ENCODE data around the gene CFAP74.
"Not testable (repeated sequence)": the region's sequence is repeated elsewhere in the genome, so short reads cannot be mapped to it uniquely, and the experiment has no call there.

Gene CFAP74

DNA sequence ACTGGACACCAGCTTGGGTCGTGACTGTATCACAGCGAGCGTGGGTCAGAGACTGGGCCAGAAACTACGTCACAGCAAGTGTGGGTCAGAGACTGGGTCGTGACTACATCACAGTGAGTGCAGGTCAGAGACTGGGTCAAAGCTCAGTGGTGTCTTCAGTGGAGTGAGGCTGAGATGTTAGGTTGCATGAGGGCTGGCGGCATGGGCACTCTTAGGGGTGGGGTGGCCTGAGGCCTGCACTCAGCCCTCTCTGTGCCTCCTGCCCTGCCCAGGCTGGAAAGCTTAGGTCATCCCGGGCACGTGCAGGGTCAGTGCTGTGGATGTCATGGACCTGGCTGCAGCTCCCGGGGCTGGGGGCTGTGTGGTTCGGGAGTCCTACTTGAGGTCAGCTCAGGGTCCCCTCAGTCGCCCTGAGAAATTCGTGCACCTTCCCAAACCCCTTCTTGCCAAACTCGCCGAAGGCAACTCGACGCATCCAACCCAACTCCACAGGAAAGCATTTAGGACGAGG is 19.0 kb downstream of the CFAP74 start:
- Histone ChIP-seq H3K9me3 (ENCODE audit: severe bottlenecking) (no peaks in the 10 kb centered on the region), H3K4me3 (ENCODE audit: low read depth, low read length) (no peak overlapping the region), H3K36me3 (no peaks in the 10 kb centered on the region), H3K27me3 (ENCODE audit: insufficient read depth, low read depth, severe bottlenecking) (no peaks in the 10 kb centered on the region), H3K27ac (no peak overlapping the region)
- DNase-seq = no peak
- TF ChIP-seq, protein P1, sequence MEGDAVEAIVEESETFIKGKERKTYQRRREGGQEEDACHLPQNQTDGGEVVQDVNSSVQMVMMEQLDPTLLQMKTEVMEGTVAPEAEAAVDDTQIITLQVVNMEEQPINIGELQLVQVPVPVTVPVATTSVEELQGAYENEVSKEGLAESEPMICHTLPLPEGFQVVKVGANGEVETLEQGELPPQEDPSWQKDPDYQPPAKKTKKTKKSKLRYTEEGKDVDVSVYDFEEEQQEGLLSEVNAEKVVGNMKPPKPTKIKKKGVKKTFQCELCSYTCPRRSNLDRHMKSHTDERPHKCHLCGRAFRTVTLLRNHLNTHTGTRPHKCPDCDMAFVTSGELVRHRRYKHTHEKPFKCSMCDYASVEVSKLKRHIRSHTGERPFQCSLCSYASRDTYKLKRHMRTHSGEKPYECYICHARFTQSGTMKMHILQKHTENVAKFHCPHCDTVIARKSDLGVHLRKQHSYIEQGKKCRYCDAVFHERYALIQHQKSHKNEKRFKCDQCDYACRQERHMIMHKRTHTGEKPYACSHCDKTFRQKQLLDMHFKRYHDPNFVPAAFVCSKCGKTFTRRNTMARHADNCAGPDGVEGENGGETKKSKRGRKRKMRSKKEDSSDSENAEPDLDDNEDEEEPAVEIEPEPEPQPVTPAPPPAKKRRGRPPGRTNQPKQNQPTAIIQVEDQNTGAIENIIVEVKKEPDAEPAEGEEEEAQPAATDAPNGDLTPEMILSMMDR (IDR thresholded peaks at IDR 0.05; ENCODE audit: low read depth, low read length) = no peak

DNA sequence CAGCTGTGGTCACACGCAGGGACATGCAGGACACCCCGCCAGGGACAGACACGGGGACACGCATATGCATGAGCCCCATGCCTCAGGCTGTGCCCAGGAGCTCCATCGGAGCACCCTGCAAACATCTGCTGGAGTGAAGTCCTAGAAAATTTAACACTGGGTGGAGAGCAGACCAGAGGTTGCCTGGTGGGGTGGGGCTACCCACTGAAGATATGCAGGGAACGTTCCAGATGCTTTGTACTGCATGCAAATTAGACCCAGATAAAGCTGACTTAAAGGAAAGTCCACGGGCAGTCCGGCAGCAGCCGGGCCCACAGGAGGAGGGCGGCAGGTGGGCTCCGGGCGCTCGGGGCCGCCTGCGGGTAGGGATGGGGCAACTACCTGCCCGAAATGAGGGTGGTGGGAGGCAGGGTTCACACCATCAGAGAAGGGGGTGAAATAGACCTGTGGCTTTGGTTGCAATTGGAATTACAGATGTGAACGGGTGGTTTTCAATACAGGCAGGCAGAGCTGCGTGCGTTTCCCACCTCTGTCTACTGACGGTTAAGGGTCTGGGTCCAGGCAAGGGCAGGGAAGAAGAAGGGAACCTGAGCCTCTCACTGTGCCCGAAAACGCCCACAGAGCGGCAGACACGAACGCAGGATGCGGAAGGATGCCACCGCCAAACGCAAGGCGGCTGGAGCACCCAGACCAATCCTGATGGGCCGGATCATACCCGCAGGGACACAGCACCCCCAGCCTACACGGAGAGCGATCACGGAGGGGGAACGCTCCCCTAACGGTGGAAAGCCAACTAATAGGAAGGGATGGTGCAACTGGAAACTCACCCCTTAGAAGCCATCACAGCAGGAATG is 21.0 kb downstream of the CFAP74 start:
- H3K9me3 ChIP-seq (ENCODE audit: severe bottlenecking) = no peaks in the 10 kb centered on the region
- DNase-seq = no peak
- H3K27me3 ChIP-seq (ENCODE audit: insufficient read depth, low read depth, severe bottlenecking) = no peaks in the 10 kb centered on the region
- no peak overlapping the region for H3K27ac ChIP-seq
- TF ChIP-seq, protein P1 (IDR thresholded peaks at IDR 0.05; ENCODE audit: low read depth, low read length) = no peak
- no peak overlapping the region for H3K4me3 ChIP-seq (ENCODE audit: low read depth, low read length)
- no peaks in the 10 kb centered on the region for H3K36me3 ChIP-seq

DNA sequence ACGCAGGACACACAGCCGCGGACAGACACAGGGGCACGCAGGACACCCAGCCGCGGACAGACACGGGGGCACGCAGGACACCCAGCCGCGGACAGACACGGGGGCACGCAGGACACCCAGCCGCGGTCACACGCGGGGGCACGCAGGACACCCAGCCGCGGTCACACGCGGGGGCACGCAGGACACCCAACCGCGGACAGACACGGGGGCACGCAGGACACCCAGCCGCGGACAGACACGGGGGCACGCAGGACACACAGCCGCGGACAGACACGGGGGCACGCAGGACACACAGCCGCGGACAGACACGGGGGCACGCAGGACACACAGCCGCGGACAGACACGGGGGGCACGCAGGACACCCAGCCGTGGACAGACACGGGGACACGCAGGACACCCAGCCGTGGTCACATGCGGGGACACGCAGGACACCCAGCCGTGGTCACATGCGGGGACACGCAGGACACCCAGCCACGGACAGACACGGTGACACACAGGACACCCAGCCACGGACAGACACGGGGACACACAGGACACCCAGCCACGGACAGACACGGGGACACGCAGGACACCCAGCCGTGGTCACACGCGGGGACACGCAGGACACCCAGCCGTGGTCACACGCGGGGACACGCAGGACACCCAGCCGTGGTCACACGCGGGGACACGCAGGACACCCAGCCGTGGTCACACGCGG is 21.8 kb downstream of the CFAP74 start:
- H3K27me3 ChIP-seq (ENCODE audit: insufficient read depth, low read depth, severe bottlenecking); H3K9me3 ChIP-seq (ENCODE audit: severe bottlenecking); H3K36me3 ChIP-seq; H3K27ac ChIP-seq; DNase-seq; H3K4me3 ChIP-seq (ENCODE audit: low read depth, low read length): not testable (repeated sequence)

DNA sequence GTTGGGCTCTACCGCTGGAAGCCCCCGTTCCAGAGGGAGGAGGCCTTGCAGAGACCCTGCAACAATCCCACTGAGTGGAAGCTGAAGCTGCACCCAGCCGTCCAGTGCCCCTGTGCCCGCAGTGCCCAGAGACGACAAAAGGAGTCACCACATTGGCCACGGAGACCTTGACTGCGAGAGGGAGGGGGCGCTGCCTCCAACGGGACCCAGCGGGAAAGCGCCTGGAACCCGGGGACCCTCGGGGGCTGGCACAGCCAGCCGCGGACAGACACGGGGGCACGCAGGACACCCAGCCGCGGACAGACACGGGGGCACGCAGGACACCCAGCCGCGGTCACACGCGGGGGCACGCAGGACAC is 22.5 kb downstream of the CFAP74 start:
- Histone ChIP-seq H3K27me3 (ENCODE audit: insufficient read depth, low read depth, severe bottlenecking) (no peaks in the 10 kb centered on the region), H3K36me3 (no peaks in the 10 kb centered on the region), H3K9me3 (ENCODE audit: severe bottlenecking) (no peaks in the 10 kb centered on the region), H3K4me3 (ENCODE audit: low read depth, low read length) (no peak overlapping the region), H3K27ac (no peak overlapping the region)
- no peak for DNase-seq
- TF ChIP-seq, protein P1 (IDR thresholded peaks at IDR 0.05; ENCODE audit: low read depth, low read length) = no peak

DNA sequence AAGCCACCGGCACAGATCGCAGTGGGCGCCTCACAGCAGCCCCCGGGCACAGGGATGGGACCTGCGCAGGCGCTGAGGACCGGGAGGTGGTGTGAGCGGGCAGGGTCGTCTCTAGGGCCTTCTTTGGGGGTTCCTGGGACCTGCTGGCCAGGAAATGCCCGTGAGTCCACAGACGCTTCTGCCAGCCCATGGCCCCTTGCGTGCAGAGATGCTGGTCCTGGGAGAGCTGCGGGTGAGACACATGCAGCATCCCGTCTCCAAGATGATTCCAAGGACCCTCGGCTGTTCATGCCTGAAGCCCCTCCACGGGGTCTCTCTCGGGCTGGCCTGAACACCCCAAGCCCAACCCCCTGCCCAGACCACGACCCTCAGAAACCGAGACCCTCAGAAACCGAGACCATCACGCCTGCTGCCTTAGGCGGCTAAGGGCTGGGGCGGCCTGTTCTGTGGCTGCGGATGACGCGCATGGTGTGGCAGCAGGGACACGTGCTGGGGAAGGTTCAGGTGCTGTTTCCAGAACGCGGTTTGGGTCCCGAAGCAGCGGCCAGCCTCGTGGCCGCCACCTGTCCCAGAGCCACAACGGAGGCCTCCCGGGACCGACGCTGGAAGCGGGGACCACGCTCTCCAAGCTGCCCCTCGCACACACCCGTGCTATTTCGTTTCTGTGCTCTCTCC is 23.0 kb downstream of the CFAP74 start:
- H3K9me3 ChIP-seq (ENCODE audit: severe bottlenecking) = no peaks in the 10 kb centered on the region
- H3K27me3 ChIP-seq (ENCODE audit: insufficient read depth, low read depth, severe bottlenecking) = no peaks in the 10 kb centered on the region
- DNase-seq = no peak
- TF ChIP-seq, protein P1 (IDR thresholded peaks at IDR 0.05; ENCODE audit: low read depth, low read length) = no peak
- H3K36me3 ChIP-seq = no peaks in the 10 kb centered on the region
- H3K27ac ChIP-seq = no peak overlapping the region
- H3K4me3 ChIP-seq (ENCODE audit: low read depth, low read length) = no peak overlapping the region
